ENCODE measurements around the gene ELAVL2.

The ELAVL2 gene

DNA sequence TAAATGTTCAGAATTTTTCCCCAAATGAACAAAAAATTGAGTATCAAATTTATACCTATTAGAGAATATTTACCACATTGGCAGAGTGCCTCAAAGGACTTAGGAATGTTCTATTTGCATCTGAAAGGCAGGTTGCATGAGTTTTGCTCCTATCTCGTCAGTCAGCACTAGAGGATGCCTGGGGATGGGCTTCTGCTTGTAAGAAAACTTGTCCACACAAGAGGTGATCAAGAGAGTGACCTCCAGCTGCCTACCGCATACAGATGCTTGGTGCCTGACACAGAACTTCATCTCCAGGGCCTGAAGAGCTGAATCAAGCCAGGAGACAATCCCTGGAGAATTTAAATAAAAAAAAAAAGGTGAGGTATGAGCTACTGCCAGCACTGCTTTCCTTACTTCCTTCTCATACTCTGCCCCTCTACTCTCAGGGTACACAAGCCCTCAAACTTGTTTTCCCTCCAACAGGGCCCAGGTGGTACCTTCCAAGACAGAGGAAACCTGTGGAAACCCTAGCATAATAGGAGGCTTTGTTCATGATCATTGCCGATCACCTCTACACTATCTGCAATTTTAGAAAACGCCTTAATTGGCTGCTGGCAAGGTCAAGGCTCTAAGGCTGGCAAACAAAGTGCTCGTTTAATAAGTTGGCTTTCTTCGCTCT lies 166.6 kb downstream of the ELAVL2 start:
- ChIA-PET CTCF (no interaction called here), POLR2A (no interaction called here)
- TF ChIP-seq CTCF (IDR thresholded peaks at IDR 0.05; ENCODE audit: control extremely low read depth, extremely low read depth, low read depth, missing control alignments) = no peak
- DNase-seq (ENCODE audit: extremely low spot score) = no peak

DNA sequence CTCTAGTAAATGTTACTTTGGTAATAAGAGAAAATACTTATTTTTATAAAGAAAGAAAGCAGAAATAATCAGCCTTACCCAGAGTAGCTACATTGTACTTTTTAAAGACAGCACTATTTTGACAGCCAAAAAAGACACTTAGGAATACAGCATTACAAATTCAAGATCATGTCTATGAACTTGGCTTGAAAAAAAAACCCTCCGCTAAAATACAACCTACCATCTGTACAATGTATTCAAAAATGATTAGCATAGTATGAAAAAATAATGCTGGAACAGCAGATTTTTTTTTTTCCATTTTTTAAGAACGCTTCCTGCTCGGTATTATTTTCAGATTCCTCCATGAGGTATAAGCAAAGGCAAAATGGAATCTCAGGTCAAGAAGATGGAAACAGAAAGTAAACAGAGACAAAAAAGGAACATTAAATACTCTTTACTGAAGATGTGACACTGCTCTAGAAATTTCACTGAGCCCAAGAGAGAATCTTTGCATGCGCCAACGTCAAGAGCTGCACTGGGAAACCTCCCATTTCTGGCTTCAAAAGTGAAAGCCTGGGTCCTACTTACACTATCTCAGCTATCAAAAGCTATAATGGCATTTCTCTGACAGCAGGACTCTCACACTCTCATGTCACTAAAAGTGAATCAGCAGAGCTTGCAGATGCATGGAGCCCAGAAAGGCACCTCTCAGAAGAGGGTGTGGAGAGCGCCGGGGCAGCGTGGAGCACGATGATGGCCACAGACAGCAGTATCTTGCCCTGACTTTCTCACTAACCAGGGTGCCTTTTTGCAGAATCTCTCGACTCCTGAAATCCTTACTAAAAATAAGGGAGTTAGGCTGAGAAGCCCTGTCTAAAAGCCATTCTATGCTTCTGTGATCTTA lies 167.4 kb downstream of the ELAVL2 start:
- CTCF ChIA-PET = no interaction called here
- no peak for TF ChIP-seq CTCF (IDR thresholded peaks at IDR 0.05; ENCODE audit: control extremely low read depth, extremely low read depth, low read depth, missing control alignments)

GRCh38 chr9:23651051-23651450 lies 175.0 kb downstream of the ELAVL2 start:
- CTCF ChIA-PET = no interaction called here
- no peak for TF ChIP-seq CTCF (IDR thresholded peaks at IDR 0.05; ENCODE audit: control extremely low read depth, extremely low read depth, low read depth, missing control alignments)
- no peak for DNase-seq (ENCODE audit: extremely low spot score)
- POLR2A ChIA-PET = no interaction called here

More for the DNA sequence above, 167.4 kb downstream of the ELAVL2 start:
- POLR2A ChIA-PET = no interaction called here
- no peak for DNase-seq (ENCODE audit: extremely low spot score)

GRCh38 chr9:23648651-23649050 lies 177.4 kb downstream of the ELAVL2 start:
- TF ChIP-seq CTCF (IDR thresholded peaks at IDR 0.05; ENCODE audit: control extremely low read depth, extremely low read depth, low read depth, missing control alignments) = no peak
- CTCF ChIA-PET = interaction anchor here (1.1 kb wide), 1 partner anchor 11 kb away, joined by 3 read pairs; no protein-coding TSS in a partner anchor
- POLR2A ChIA-PET = no interaction called here
- DNase-seq (ENCODE audit: extremely low spot score) = no peak

DNA sequence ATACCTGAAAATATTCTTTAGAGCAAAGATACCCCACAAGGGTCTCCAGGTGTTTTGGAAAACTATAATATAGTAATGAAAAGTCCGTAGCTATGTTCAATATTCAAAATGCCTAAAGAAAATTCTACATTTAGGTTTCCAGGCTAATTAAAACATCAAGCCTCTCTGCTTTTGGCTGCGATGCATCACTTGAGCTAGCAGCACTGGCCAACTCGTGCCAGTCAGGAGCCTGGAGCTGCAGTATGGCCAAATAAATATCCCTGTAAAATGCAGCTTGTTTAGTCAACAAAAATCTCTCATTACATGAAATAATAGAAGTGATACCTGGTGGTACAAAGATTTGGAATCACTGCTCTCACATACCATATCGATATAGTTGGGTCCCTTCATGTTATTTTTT lies 181.1 kb downstream of the ELAVL2 start:
- POLR2A ChIA-PET = no interaction called here
- CTCF ChIA-PET = interaction anchor here (0.9 kb wide), 1 partner anchor 42 kb away, joined by 3 read pairs; no protein-coding TSS in a partner anchor
- no peak for DNase-seq (ENCODE audit: extremely low spot score)
- TF ChIP-seq CTCF (IDR thresholded peaks at IDR 0.05; ENCODE audit: control extremely low read depth, extremely low read depth, low read depth, missing control alignments) = no peak

DNA sequence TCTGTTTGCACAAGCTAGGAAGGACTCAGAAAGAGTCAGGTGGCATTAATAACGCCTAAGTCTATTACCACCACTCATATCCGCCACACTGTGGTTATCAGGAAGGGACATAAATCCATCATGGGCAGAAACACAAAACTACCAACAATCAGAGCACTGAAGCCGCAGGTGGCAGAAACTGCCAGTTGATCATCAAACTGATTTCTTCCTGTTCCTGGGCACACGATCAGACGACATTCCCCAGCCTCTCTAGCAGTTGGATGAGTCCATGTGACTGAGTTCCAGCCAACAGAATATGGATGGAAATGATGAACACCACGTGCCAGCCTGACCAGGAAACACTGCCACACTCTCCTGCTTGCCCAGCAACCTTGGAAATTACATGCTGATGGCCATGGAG lies 181.7 kb downstream of the ELAVL2 start:
- POLR2A ChIA-PET = no interaction called here
- CTCF ChIA-PET = interaction anchor here (0.9 kb wide), 1 partner anchor 42 kb away, joined by 3 read pairs; no protein-coding TSS in a partner anchor
- no peak for TF ChIP-seq CTCF (IDR thresholded peaks at IDR 0.05; ENCODE audit: control extremely low read depth, extremely low read depth, low read depth, missing control alignments)
- DNase-seq (ENCODE audit: extremely low spot score) = no peak
